NOMO-1 (cell line): ENCODE data around the gene CNTNAP4.

Experiments used
- DNase-seq, 2 experiments: peaks; one replicate each; lab custom pipeline; 2025; ENCODE audit not compliant: unreplicated experiment in 2 of 2; lab: John Stamatoyannopoulos, UW

CNTNAP4 gene

DNA sequence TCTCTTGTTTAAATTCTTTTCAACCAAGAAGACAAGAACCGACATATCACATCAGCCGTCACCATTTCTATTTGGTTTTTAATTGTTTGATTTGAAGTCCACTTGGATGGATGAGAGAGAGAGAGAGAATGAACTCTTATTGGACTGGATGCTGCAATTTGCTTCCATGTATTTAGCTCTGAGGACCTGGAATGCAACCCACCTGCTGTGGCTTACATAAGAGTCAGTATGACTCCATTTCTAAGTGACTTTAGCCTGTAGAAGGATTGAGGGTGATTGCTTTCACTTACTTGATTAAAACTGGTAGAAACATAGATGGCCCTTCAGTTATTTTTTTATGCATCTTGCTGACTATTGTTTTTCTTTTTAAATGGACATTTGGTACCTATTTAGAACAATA is 296.1 kb downstream of the CNTNAP4 start:
- DNase-seq, result no peak

DNA sequence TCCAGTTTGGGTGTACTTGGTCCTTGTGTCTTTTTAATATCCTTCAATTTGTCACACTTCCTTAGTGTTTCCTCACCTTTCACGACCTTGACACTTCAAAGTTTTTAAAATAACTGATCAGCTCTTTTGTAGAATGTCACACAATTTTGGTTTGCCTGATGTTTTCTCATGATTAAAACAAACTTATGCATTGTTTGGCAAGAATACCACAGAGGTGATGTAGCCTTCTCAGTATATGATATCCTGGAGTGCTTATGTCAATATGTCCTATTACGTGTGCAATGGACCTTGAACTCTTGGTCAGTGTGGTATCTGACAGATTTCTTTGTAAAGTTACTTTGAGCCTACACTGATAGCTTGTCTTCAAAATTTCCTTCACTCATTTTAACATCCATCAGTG is 297.4 kb downstream of the CNTNAP4 start:
- no peak for DNase-seq

DNA sequence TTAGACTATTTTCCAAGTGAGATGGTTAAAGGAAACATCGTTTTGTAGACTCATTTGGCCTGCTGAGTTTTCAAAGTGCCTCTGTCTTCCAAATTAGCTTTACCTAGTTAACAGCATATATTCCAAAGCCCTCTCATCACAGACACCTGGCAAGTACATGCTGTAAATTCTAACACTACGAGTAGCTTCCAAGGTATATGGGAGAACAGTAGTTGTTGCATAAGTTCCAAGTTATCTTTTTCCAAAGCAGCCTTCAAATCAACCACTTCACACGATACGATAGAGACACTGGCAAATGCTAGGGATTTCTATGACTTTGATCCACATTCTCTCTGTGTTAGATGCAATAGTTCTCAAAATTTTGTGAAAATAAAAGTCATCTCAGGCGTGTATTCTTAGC is 299.3 kb downstream of the CNTNAP4 start:
- DNase-seq, result no peak

DNA sequence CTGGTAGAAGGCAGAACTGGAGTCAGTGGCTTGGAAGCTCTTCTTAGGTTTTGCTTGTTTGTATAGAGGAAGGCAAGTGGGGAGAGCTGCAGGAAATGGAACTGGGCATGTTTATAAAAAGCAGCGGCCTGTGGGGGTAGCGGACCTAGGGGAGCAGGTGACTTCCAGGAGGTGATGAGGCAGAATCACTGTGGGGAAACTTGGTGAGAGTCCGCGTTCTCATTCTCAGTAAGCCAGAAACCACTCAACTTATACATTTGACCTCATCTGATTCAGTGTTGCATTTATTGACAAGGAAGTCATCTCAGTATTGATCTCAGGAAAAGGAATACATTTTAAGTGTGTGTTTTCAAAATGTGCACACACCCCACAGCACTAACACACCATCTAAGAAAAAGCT is 299.8 kb downstream of the CNTNAP4 start:
- DNase-seq, result no peak

DNA sequence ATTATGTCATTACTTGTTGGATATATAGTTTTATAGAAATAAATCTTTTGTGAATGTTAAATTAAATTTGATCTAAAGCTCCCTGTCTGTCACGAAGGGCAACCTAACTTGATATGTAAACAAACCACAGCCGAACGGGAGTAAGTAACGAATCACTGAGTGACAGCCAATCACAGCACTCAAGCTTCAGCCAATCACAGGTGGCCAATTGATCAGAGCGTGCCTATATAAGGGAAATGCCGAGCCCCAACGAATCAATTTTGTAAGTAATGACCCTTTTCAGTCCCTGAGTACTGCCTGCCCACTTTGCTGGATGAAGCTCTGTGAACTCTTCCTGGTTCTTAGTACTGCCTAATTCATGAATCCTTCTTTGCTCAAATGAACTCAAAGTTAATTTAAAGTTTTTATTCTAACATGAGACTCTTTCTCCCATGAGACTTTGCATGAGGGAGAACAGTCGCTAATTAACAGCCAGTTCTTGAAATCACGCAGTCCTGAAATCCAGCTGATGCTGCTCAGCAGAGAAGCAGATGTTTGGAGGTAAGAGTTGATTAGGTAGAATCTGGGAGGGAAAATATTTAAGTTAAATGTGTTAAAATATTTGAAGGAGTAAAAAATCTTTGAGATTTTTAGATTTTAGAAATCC is 302.2 kb downstream of the CNTNAP4 start:
- no peak for DNase-seq

DNA sequence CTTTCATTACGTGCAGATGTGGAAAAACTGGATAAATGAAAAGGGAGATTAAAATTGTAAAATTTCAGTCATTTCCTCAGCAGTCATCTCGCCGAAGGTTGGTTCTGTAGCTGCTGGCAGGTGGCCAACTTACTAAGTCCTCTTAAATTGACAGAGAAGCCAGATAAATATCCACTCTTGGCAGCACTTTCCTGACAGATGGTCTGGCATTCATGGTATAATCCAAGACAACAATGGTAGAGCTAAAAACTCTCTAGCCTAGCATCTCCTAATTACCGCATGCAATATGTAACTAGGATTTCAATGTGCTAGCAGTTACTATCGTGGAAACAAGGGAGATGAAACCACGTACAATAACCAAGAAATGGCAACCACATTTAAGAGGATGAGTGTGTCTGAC is 306.3 kb downstream of the CNTNAP4 start:
- no peak for DNase-seq

DNA sequence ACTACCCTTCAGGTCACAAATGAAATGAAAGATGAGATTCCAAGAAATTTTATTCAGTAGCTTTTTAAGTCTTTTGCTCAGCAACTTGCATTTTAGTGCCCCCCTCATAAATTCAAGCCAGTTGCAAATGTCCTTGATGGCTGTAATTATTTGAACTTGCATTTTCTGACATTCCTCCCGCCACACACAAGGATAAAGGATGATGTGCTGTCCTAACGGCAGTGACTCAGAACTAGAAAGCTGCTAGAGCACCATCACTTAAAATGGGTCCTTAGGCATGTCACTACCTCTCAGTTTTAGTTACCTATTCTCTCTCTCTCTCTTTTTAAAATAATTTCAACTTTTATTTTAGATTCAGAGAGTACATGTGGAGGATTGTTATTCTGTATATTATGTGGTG is 306.7 kb downstream of the CNTNAP4 start:
- no peak for DNase-seq

DNA sequence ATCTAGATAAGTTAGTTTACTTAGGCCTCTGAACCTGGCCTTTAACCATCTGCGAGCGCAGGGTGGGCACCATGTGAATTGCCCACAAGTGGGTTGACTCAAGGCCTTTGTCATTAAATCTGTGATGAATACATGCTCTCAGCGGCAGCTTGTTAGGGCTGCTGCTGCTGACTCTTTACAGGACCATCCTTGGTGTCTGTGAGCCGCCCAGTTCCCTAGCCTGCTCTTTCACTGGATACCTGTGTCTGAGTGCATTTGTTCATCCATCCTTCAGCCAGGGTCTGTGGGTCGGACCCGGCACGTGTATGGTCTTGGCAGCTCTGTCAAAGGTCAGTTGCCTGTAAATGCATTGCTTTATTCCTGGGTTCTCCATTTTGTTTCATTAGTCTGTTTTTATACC is 321.3 kb downstream of the CNTNAP4 start:
- DNase-seq, result no peak

DNA sequence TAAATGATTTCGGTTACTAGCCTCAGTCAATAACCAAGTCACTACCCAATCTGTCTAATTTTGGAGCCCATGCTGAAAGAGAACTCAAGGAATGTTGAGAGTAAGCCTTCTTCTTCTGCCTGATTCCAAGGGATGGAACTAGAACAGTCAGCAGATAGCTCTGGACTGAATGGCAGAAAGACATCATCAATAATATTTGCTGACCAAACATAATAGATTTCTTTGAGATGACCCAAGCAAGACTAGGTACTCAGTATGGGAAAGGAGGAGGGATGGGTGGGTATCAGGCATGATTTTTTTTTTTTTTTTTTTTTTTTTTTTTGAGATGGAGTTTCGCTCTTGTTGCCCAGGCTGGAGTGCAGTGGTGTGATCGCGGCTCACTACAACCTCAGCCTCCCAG is 330.1 kb downstream of the CNTNAP4 start:
- DNase-seq, result no peak
